H1 (cell line): Measurements from ENCODE around the gene CMKLR1. TPM values are rescaled to one million over a fixed set of nuclear protein-coding genes. Genes with fewer than 3 reads are reported as not detected.

Experiments
- CTCF ChIA-PET: fragments of 300-600 bp; sonication (Branson Sonifier 250); formaldehyde crosslinking; loops from one replicate; lab custom pipeline; 2021; ENCODE audit not compliant: partially characterized antibody; lab: Charles Lee
- POLR2A ChIA-PET: fragments of 300-600 bp; sonication (Branson Sonifier 250); formaldehyde crosslinking; loops from one replicate; lab custom pipeline; 2021; ENCODE audit warnings: inconsistent platforms; ENCODE audit not compliant: partially characterized antibody; lab: Charles Lee
- DNase-seq, 2 experiments: peaks; one replicate each; pipeline versions ENCODE4 v3.0.0 to v3.0.0-alpha.2; 2010 to 2022; ENCODE audit warnings: low spot score in 2 of 2, low read depth in 1 of 2, mixed read lengths in 1 of 2
- FAIRE-seq: peaks from 2 replicates; lab custom pipeline; 2011; peaks lifted over from hg19 to GRCh38; lab: Jason Lieb, UNC
- H2AFZ ChIP-seq: 2 replicates; pipeline ENCODE4 v1.8.1; 2012; ENCODE audit warnings: low read length, inconsistent platforms
- H2AK5ac ChIP-seq: 2 replicates; pipeline ENCODE4 v1.6.1; 2013; ENCODE audit warnings: low read depth, low read length
- H2BK120ac ChIP-seq: replicated peaks from 2 replicates; pipeline ENCODE3; 2013; ENCODE audit warnings: low read depth, low read length, inconsistent platforms
- H2BK12ac ChIP-seq: 2 replicates; pipeline ENCODE4 v1.6.1; 2013; ENCODE audit warnings: low read depth, low read length
- H2BK15ac ChIP-seq: 2 replicates; pipeline ENCODE4 v1.6.1; 2013; ENCODE audit warnings: low read length
- H2BK20ac ChIP-seq: 2 replicates; pipeline ENCODE4 v1.6.1; 2013; ENCODE audit warnings: low read length
- H2BK5ac ChIP-seq: 2 replicates; pipeline ENCODE4 v1.6.1; 2013; ENCODE audit warnings: low read depth, low read length
- H3K14ac ChIP-seq: 2 replicates; pipeline ENCODE4 v1.6.1; 2013; ENCODE audit warnings: inconsistent platforms; ENCODE audit not compliant: insufficient read length
- H3K18ac ChIP-seq: 2 replicates; pipeline ENCODE4 v1.6.1; 2013; ENCODE audit warnings: low read length; ENCODE audit errors: extremely low read depth
- H3K23ac ChIP-seq: 2 replicates; pipeline ENCODE4 v1.6.1; 2013; ENCODE audit warnings: inconsistent platforms; ENCODE audit not compliant: insufficient read length
- H3K23me2 ChIP-seq: 2 replicates; pipeline ENCODE4 v1.6.1; 2013; ENCODE audit warnings: low read depth, low read length
- H3K27ac ChIP-seq: 2 replicates; pipeline ENCODE4 v1.6.1; 2011; ENCODE audit warnings: low read depth, low read length, inconsistent platforms
- H3K27me3 ChIP-seq, 4 experiments: replicated peaks in 1 of 4; 1 replicate in 1 of 4; 2 replicates in 3 of 4; pipeline versions ENCODE4 v1.6.1 to v1.8.1; 2011 to 2013; ENCODE audit warnings: low read length in 3 of 4, mild to moderate bottlenecking in 3 of 4, inconsistent platforms in 2 of 4, mixed read lengths in 2 of 4, moderate library complexity in 1 of 4; ENCODE audit not compliant: control insufficient read depth in 3 of 4, insufficient read depth in 3 of 4; ENCODE audit errors: extremely low read depth in 1 of 4
- H3K36me3 ChIP-seq, 4 experiments: 2 replicates each; pipeline versions ENCODE4 v1.6.1 to v1.8.1; 2011 to 2013; ENCODE audit warnings: mild to moderate bottlenecking in 4 of 4, low read length in 3 of 4, moderate library complexity in 2 of 4, control low read depth in 1 of 4, inconsistent platforms in 1 of 4; ENCODE audit not compliant: insufficient read depth in 4 of 4, control insufficient read depth in 2 of 4
- H3K4ac ChIP-seq: replicated peaks from 2 replicates; pipeline ENCODE3; 2013; ENCODE audit warnings: low read length, low read depth, mixed read lengths, inconsistent platforms; ENCODE audit not compliant: insufficient read length
- H3K4me1 ChIP-seq, 4 experiments: replicated peaks in 1 of 4; 1 replicate in 1 of 4; 2 replicates in 3 of 4; pipeline versions ENCODE4 v1.6.1 to v1.8.1; 2011 to 2013; ENCODE audit warnings: low read length in 3 of 4, inconsistent platforms in 2 of 4, mixed read lengths in 1 of 4; ENCODE audit not compliant: insufficient read depth in 4 of 4, control insufficient read depth in 3 of 4
- H3K4me2 ChIP-seq, 2 experiments: 2 replicates each; pipeline versions ENCODE4 v1.6.1 to v1.8.1; 2011 to 2013; ENCODE audit warnings: low read depth in 2 of 2, low read length in 2 of 2, control low read depth in 1 of 2, inconsistent platforms in 1 of 2, mild to moderate bottlenecking in 1 of 2; ENCODE audit not compliant: insufficient read depth in 1 of 2
- H3K4me3 ChIP-seq, 4 experiments: fragments of 200-600, 300-600 bp in 1 of 4; sonication (generic), shearing (Covaris generic), sonication (Bioruptor Twin) in 1 of 4; 2 replicates each; pipeline versions ENCODE4 v1.5.1 to v1.8.1; 2011 to 2016; ENCODE audit warnings: low read length in 4 of 4, low read depth in 3 of 4, control low read depth in 2 of 4, inconsistent platforms in 2 of 4, mild to moderate bottlenecking in 2 of 4, mixed read lengths in 1 of 4, moderate library complexity in 1 of 4; ENCODE audit not compliant: insufficient read depth in 2 of 4; ENCODE audit errors: extremely low read depth in 1 of 4
- H3K56ac ChIP-seq: replicated peaks from 2 replicates; pipeline ENCODE3; 2013; ENCODE audit warnings: low read depth, mild to moderate bottlenecking, mixed read lengths, low read length, inconsistent platforms; ENCODE audit not compliant: insufficient read length
- H3K79me1 ChIP-seq: 2 replicates; pipeline ENCODE4 v1.6.1; 2013; ENCODE audit warnings: low read depth, low read length, control low read depth
- H3K79me2 ChIP-seq, 2 experiments: 2 replicates each; pipeline versions ENCODE4 v1.6.1 to v1.8.1; 2012 to 2013; ENCODE audit warnings: low read length in 2 of 2, mild to moderate bottlenecking in 2 of 2, inconsistent platforms in 1 of 2; ENCODE audit not compliant: insufficient read depth in 2 of 2, control insufficient read depth in 1 of 2
- H3K9ac ChIP-seq, 4 experiments: replicated peaks in 1 of 4; 1 replicate in 1 of 4; 2 replicates in 3 of 4; pipeline versions ENCODE4 v1.6.1 to v1.8.1; 2011 to 2013; ENCODE audit warnings: low read depth in 3 of 4, low read length in 3 of 4, control low read depth in 2 of 4, mild to moderate bottlenecking in 2 of 4, moderate library complexity in 2 of 4, inconsistent platforms in 1 of 4; ENCODE audit errors: extremely low read depth in 1 of 4
- H3K9me3 ChIP-seq, 2 experiments: 2 replicates each; pipeline versions ENCODE4 v1.6.1 to v1.8.1; 2012 to 2013; ENCODE audit warnings: mild to moderate bottlenecking in 2 of 2, moderate library complexity in 2 of 2, control low read depth in 1 of 2, inconsistent platforms in 1 of 2, low read depth in 1 of 2, low read length in 1 of 2, mixed read lengths in 1 of 2; ENCODE audit not compliant: insufficient read depth in 2 of 2
- H4K20me1 ChIP-seq, 2 experiments: replicated peaks in 1 of 2; 2 replicates each; pipeline versions ENCODE3 to v1.8.1; 2011 to 2013; ENCODE audit warnings: inconsistent platforms in 2 of 2, low read length in 2 of 2, mild to moderate bottlenecking in 1 of 2; ENCODE audit not compliant: insufficient read depth in 2 of 2, control insufficient read depth in 1 of 2
- H4K5ac ChIP-seq: 2 replicates; pipeline ENCODE4 v1.6.1; 2013; ENCODE audit warnings: low read length, low read depth, mixed read lengths, inconsistent platforms; ENCODE audit not compliant: insufficient read length
- H4K8ac ChIP-seq: 2 replicates; pipeline ENCODE4 v1.8.0; 2013; ENCODE audit warnings: mild to moderate bottlenecking, moderate library complexity, low read length, inconsistent platforms; ENCODE audit not compliant: insufficient read depth; ENCODE audit errors: extremely low read depth
- H4K91ac ChIP-seq: replicated peaks from 2 replicates; pipeline ENCODE3; 2013; ENCODE audit warnings: low read length, mixed read lengths, inconsistent platforms; ENCODE audit not compliant: insufficient read length
- KDM1A ChIP-seq: fragments of 200-600, 300-600 bp; sonication (generic); IDR thresholded peaks from 2 replicates; pipeline ENCODE4 v1.7.1; 2016; ENCODE audit warnings: mild to moderate bottlenecking, low read length, borderline replicate concordance
- SRF ChIP-seq: IDR thresholded peaks from 2 replicates; pipeline ENCODE4 v1.6.1; 2011; ENCODE audit warnings: mild to moderate bottlenecking, low read depth, low read length, moderate library complexity
- TEAD4 ChIP-seq: IDR thresholded peaks from 2 replicates; pipeline ENCODE4 v1.6.1; 2012; ENCODE audit warnings: low read depth, low read length, inconsistent platforms, mixed read lengths
- WGBS, 2 experiments: shearing (Covaris generic) in 1 of 2; methylation state at CpG; one replicate each; pipeline versions ENCODE4 v1.1.6 to v1.1.7; 2013 to 2015; ENCODE audit warnings: low lambda C conversion rate in 2 of 2, mixed read lengths in 2 of 2, inconsistent platforms in 1 of 2, low coverage in 1 of 2, missing lambda C conversion rate in 1 of 2; ENCODE audit not compliant: insufficient replicate concordance in 2 of 2, insufficient coverage in 1 of 2, insufficient read length in 1 of 2; ENCODE audit errors: extremely low coverage in 1 of 2, missing lambda C conversion rate in 1 of 2; 5-methylcytosine and 5-hydroxymethylcytosine counted together
- polyA plus RNA-seq, 7 experiments: library from polyadenylated mRNA; depleted of rRNA in 3 of 7; stranded (reverse) in 5 of 7; unstranded in 2 of 7; fragments of >200 nt in 5 of 7; fragments of 200-250 nt in 2 of 7; gene quantifications; 1 replicate in 5 of 7; 2 replicates in 1 of 7; 4 replicates in 1 of 7; pipeline versions ENCODE4 v1.2.1 to v1.2.3, GENCODE V29; 2011 to 2013; ENCODE audit warnings: missing spikeins in 2 of 7, mixed read lengths in 2 of 7
- total RNA-seq: library from RNA; stranded (reverse); fragmentation: NEBNext Ultra II Directional; extraction: Animal tissue kit (Norgen Biotek cat#: 25700); gene quantifications from 2 replicates; pipeline ENCODE4 v1.2.1, GENCODE V29; 2021

The CMKLR1 gene
- total and polyA plus RNA-seq, 2 of the 8 experiments (the other 6 are each of a cell fraction or from before 2014, with no cell fraction given): 2.1 to 2.8 TPM

DNA sequence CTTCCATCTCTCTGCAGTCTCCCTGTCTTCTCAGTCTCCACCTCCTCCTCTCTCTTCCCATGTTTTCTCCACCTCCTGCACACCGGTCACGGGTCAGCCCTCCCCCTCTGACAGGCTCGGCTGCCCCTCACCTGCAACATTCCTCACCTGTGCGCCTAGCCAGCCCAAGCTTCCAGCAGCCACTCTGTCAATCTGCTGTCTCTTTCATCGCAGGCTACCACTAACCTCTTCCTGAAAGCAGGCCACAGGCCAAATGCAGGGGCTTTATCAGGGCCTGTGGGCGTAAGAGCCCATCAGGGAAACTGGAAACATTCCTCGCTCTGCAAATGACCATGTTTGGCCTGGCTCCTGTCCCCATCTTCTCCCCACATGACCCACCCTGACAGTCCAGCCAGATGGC, 34.5 kb downstream of the CMKLR1 start:
- Histone ChIP-seq H3K27ac (no peak overlapping the region), H2BK5ac (peak overlapping the region; percentile 90; the same call in 1 of the 2 replicates), H3K14ac (no peak overlapping the region), H2BK120ac (no peak overlapping the region), H3K4me1 (peaks cover 2 to 26% (median 14%) of the 10 kb centered on the region in 4 experiments), H2AK5ac (no peak overlapping the region; the same call in 1 of the 2 replicates), H3K9me3 (no peaks in the 10 kb centered on the region), H3K56ac (no peak overlapping the region), H3K79me2 (no peaks in the 10 kb centered on the region), H3K4ac (peak overlapping the region; percentile 2), H3K4me2 (no peak overlapping the region), H3K36me3 (no peaks in the 10 kb centered on the region), H2AFZ (peak overlapping the region; percentile 85; the same call in 1 of the 2 replicates), H3K4me3 (no peak overlapping the region), H3K23ac (no peak overlapping the region), H4K91ac (peak overlapping the region; percentile 95), H2BK12ac (peak overlapping the region; percentile 97; the same call in 1 of the 2 replicates), H4K20me1 (no peaks in the 10 kb centered on the region), H3K9ac (no peak overlapping the region), H3K79me1 (no peaks in the 10 kb centered on the region; the same call in 1 of the 2 replicates), H3K18ac (peak overlapping the region; percentile 71), H4K8ac (0 out of 2 replicates have a peak overlapping the region, but pooled peaks have one; percentile 60), H4K5ac (no peak overlapping the region), H3K27me3 (no peaks in the 10 kb centered on the region), H2BK20ac (peak overlapping the region; percentile 82; the same call in 1 of the 2 replicates), H3K23me2 (no peaks in the 10 kb centered on the region), H2BK15ac (peak overlapping the region; percentile 83)
- WGBS, 2 experiments: 60% methylated on average over 7 of the region's 7 CpGs; no CpG with 5 or more reads in 1 of the 2 experiments
- ChIA-PET POLR2A (interaction anchor here (1.2 to 2.8 kb wide), 2 partner anchors 10 to 12 kb away, joined by 3 to 15 read pairs; no protein-coding TSS in a partner anchor), CTCF (interaction anchor here (1.0 to 1.5 kb wide), 5 partner anchors 30 to 191 kb away, joined by 3 to 6 read pairs (median 3); no protein-coding TSS in a partner anchor)
- FAIRE-seq (no peak), DNase-seq (no peak)
- peak; percentile 61; the same call in 1 of the 2 replicates for TF ChIP-seq TEAD4
- peak; percentile 38 for TF ChIP-seq SRF
- no peak for TF ChIP-seq KDM1A
